Upper lobe of right lung (tissue), 1 donor: ENCODE results near the gene LYPD3. TPM values are rescaled to one million over a fixed set of nuclear protein-coding genes. Genes with fewer than 3 reads are reported as not detected.

Experiments used
- ATAC-seq: fragments of 200-7000 bp; cut with Tn5 transposase; one replicate; pipeline ENCODE4 v1.9.1; 2020; ENCODE audit warnings: mild to moderate bottlenecking, moderate library complexity
- DNase-seq: peaks from one replicate; pipeline ENCODE4 v3.0.0-alpha.2; 2020
- H3K27ac ChIP-seq: fragments of 200-600 bp; one replicate; pipeline ENCODE4 v1.8.0; 2022
- H3K27me3 ChIP-seq: fragments of 200-600 bp; one replicate; pipeline ENCODE4 v1.8.0; 2022; ENCODE audit warnings: mild to moderate bottlenecking
- H3K36me3 ChIP-seq: fragments of 200-600 bp; one replicate; pipeline ENCODE4 v1.8.0; 2022
- H3K4me1 ChIP-seq: fragments of 200-600 bp; one replicate; pipeline ENCODE4 v1.8.0; 2022
- H3K4me3 ChIP-seq: fragments of 200-600 bp; one replicate; pipeline ENCODE4 v1.8.0; 2022; ENCODE audit warnings: mild to moderate bottlenecking
- H3K9me3 ChIP-seq: fragments of 200-600 bp; one replicate; pipeline ENCODE4 v1.8.0; 2022
- CTCF ChIP-seq: fragments of 200-600 bp; IDR thresholded peaks from one replicate; pipeline ENCODE4 v1.8.0; 2022; ENCODE audit warnings: antibody characterized with exemption
- intact Hi-C: fragments of 100-400 bp; cut with DNase I; formaldehyde crosslinking; loops from one replicate; pipeline ENCODE4 v1.11.0; 2022
- total RNA-seq: library from RNA; stranded (reverse); fragmentation: NEBNext Ultra II Directional; extraction: Animal tissue kit (Norgen Biotek cat#: 25700); gene quantifications from one replicate; pipeline ENCODE4 v1.2.1, GENCODE V29; 2021
- donor health status: DM: no; HTN: yes; CAD: no; lungs with severe emphysema.

Gene LYPD3
- total RNA-seq, 1 donor from 2014 or later, result 0.75 TPM

GRCh38 chr19:43505941-43506340 is 40.5 kb upstream of the LYPD3 start:
- peaks cover 13% of the 10 kb centered on the region for H3K4me1 ChIP-seq
- H3K9me3 ChIP-seq, result no peaks in the 10 kb centered on the region
- ATAC-seq (no peak), DNase-seq (no peak)
- no peak for TF ChIP-seq CTCF
- H3K36me3 ChIP-seq, result peaks cover 27% of the 10 kb centered on the region
- intact Hi-C loops, result no loop called here
- no peaks in the 10 kb centered on the region for H3K27me3 ChIP-seq
- H3K27ac ChIP-seq, result no peak overlapping the region
- H3K4me3 ChIP-seq, result no peak overlapping the region

- Histone ChIP-seq H3K4me3 (peak overlapping the region; percentile 65), H3K27ac (peak overlapping the region; percentile 72)
Measured at GRCh38 chr19:43505186-43505456, 39.7 kb upstream of the LYPD3 start.

GRCh38 chr19:43504426-43505185 is 39.2 kb upstream of the LYPD3 start, which contains the start of gene PHLDB3:
TSS of gene PHLDB3 (minus strand) at chr19:43504746. CDS start at chr19:43504118, 628 bp downstream.
- H3K4me3 ChIP-seq, result peak within 1 kb of the TSS; percentile 65
- DNase-seq (peak; percentile 71), ATAC-seq (peak; percentile 49)
- peaks cover 13% of the 10 kb centered on the region for H3K4me1 ChIP-seq
- H3K9me3 ChIP-seq, result no peaks in the 10 kb centered on the region
- peak within 1 kb of the TSS; percentile 72 for H3K27ac ChIP-seq
- intact Hi-C loops, result no loop called here
- no peak for TF ChIP-seq CTCF
- H3K36me3 ChIP-seq, result peaks cover 13% of the 10 kb centered on the region
- H3K27me3 ChIP-seq, result no peaks in the 10 kb centered on the region

More at GRCh38 chr19:43505186-43505456, 39.7 kb upstream of the LYPD3 start:
- DNase-seq (no peak), ATAC-seq (no peak)
- Histone ChIP-seq H3K27me3 (no peaks in the 10 kb centered on the region), H3K9me3 (no peaks in the 10 kb centered on the region), H3K4me1 (peaks cover 13% of the 10 kb centered on the region), H3K36me3 (peaks cover 19% of the 10 kb centered on the region)
- no peak for TF ChIP-seq CTCF
- intact Hi-C loops, result no loop called here

GRCh38 chr19:43503501-43504425 is 38.4 kb upstream of the LYPD3 start:
- Histone ChIP-seq H3K9me3 (no peaks in the 10 kb centered on the region), H3K27me3 (no peaks in the 10 kb centered on the region), H3K36me3 (peaks cover 10% of the 10 kb centered on the region), H3K4me3 (peak overlapping the region; percentile 65), H3K4me1 (peaks cover 13% of the 10 kb centered on the region), H3K27ac (peak overlapping the region; percentile 72)
- DNase-seq (peak; percentile 95), ATAC-seq (peak; percentile 97)
- intact Hi-C loops, result no loop called here
- TF ChIP-seq CTCF, result no peak

GRCh38 chr19:43502419-43502976 is 37.1 kb upstream of the LYPD3 start:
- intact Hi-C loops, result no loop called here
- no peaks in the 10 kb centered on the region for H3K27me3 ChIP-seq
- no peak overlapping the region for H3K27ac ChIP-seq
- H3K4me3 ChIP-seq, result no peak overlapping the region
- H3K9me3 ChIP-seq, result no peaks in the 10 kb centered on the region
- peaks cover 13% of the 10 kb centered on the region for H3K4me1 ChIP-seq
- peaks cover under 1% of the 10 kb centered on the region for H3K36me3 ChIP-seq
- ATAC-seq (no peak), DNase-seq (no peak)
- TF ChIP-seq CTCF, result no peak
